ENCODE data around the gene SNF8.

Gene SNF8

GRCh38 chr17:48892940-48893645, 51.5 kb downstream of the SNF8 start:
- no peak for DNase-seq (ENCODE audit: low read depth in 2 of 2, low spot score in 1 of 2)

DNA sequence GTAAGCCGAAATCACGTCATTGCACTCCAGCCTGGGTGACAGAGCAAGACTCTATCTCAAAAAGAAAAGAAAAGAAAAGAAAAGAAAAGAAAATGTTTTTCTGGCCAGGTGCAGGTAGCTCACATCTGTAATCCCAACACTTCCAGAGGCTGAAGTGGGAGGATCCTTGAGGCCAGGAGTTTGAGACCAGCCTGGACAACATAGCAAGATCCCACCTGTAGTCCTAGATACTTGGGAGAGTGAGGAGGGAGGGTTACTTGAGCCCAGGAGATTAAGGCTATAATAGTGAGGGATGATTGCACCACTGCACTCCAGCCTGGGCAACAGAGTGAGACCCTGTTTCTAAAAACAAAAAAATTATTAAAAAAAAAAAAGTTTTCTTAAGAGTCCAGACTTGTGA, 54.6 kb downstream of the SNF8 start:
- no peak for DNase-seq (ENCODE audit: low read depth in 2 of 2, low spot score in 1 of 2)

DNA sequence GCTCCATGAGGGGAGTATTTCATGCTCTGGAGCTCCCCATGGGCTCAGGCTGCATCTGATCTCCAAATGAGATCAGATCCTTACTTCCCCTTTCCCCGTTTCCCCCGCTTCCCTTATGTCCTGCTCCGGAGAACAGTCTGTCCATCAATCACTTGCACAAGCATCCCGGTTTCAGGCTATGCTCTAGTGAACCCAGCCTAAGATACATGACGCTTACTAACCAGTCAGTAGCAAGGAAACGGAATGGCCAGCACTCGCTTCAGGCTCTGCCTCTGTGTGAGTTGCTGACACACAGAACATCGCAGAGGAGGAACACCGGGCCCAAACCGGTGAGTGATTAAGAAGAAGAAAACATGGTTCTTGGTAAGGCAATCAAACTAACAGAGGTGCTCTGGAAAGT, 61.5 kb downstream of the SNF8 start:
- no peak for DNase-seq (ENCODE audit: low read depth in 2 of 2, low spot score in 1 of 2)

DNA sequence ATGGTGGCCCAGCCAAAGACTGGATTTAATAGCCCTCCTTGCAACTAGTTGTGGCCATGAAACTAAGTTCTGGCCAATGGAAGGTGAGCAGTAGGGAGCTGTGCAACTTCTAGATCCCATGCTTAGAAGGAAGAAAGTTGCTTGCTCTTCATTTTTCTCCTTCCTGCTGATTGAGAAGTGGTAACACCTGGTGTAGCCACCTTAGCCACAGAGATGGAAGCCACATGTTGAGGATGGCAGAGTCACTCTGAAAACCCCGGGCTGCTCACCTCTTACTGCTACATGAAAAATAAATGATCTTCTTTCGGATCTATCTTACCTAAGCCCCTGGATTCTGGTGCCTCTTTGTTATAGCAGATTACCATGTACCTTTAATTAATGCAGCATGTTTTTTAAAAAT, 62.4 kb downstream of the SNF8 start:
- no peak for DNase-seq (ENCODE audit: low read depth in 2 of 2, low spot score in 1 of 2)
